Thyroid gland (tissue), 4 donors: Measurements from ENCODE around the gene PINLYP.

Experiments
- POLR2A ChIP-seq, 2 donors: fragments of 450-650 bp; IDR thresholded peaks; one replicate each; pipeline ENCODE4 v1.6.1; 2017; ENCODE audit warnings: antibody characterized with exemption in 2 of 2, mild to moderate bottlenecking in 2 of 2, moderate library complexity in 1 of 2
- TF ChIP-seq, protein P1 (sequence below), 6 experiments: fragments of 200-600 bp in 3 of 6; fragments of 450-650 bp in 3 of 6; sonication (generic) in 3 of 6; IDR thresholded peaks; one replicate each; pipeline ENCODE4 v1.5.1; 2016 to 2019; ENCODE audit warnings: antibody characterized with exemption in 6 of 6, mild to moderate bottlenecking in 2 of 6, inconsistent platforms in 1 of 6, moderate library complexity in 1 of 6

DNA sequence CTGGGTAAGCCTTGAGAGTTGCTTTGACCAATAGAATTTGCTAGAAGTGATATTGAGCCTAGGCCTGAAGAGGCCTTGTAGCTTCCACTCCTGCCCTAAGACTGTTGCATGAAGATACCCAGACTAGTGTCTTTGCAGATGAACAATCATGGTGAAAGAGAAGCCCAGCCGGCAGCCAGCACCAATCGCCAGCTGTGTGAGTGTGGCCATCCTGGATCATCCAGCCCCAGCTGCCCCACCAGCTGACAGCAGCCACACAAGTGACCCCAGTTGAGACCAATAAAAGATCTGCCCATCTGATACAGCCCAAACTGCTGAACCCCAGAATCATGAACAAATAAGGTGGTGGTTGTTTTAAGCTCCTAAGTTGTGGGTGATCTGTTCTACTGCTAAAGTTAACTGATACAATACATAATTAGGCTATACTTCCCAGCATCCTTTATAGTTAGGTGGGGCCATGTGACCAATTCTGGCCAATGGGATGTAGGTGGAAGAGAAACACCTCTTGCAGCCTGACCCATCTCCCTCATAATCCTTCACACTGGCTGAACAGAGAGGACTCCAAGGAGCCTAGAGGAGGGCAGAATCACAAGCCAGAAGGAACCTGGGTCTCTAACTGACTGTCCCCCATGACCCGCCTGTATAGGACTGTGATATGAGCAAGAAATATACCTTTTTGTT, 53.2 kb downstream of the PINLYP start:
- TF ChIP-seq, protein P1, sequence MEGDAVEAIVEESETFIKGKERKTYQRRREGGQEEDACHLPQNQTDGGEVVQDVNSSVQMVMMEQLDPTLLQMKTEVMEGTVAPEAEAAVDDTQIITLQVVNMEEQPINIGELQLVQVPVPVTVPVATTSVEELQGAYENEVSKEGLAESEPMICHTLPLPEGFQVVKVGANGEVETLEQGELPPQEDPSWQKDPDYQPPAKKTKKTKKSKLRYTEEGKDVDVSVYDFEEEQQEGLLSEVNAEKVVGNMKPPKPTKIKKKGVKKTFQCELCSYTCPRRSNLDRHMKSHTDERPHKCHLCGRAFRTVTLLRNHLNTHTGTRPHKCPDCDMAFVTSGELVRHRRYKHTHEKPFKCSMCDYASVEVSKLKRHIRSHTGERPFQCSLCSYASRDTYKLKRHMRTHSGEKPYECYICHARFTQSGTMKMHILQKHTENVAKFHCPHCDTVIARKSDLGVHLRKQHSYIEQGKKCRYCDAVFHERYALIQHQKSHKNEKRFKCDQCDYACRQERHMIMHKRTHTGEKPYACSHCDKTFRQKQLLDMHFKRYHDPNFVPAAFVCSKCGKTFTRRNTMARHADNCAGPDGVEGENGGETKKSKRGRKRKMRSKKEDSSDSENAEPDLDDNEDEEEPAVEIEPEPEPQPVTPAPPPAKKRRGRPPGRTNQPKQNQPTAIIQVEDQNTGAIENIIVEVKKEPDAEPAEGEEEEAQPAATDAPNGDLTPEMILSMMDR (IDR thresholded peaks at IDR 0.05), result no peak
- no peak for TF ChIP-seq POLR2A (IDR thresholded peaks at IDR 0.05)
